EL (cell line): Measurements from ENCODE around the gene KCNJ18.
"Not testable (repeated sequence)": the region's sequence is repeated elsewhere in the genome, so short reads cannot be mapped to it uniquely, and the experiment has no call there.

Experiments
- DNase-seq: peaks from one replicate; pipeline ENCODE4 v3.0.0-alpha.2; 2016

The KCNJ18 gene

DNA sequence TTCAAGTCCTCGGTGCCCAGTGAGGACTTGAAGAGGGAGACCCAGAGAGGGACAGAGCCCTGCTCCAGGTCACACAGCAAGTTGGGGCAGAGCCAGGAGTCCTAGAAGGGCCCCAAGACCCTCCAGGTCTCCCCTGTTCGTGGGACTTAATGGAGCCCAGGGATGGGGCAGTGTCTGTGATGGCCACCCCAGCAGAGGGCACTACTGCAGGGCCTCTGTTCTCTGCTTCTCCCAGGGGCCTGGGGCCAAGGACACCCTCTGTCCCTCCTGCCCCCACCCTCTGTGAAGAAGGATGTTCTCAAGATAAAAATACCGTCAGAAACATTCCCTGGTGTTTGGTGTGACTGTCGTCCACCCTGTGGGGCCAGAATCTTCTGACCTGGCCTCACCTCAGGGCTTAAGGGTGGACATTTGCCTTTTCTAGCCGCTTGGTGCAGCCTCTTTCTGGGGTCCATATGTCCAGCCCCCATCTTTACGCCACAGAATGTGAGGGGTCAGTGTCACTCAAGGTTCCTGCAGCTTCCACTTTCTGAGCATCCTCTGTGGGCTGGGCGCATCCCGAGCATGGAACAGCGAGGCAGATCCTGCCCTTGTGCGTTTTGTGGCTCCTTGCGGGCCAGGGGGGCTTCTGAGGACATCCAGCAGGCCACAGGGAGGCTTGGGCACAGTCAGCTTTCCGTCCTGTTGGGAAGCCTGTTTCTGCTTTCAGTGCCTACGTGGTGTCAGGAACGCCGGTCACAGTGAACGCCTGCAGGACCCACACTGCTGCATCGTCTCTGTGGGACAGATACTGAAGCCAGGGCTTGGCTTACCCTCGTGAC is at the start of gene KCNJ18:
Gene KCNJ18, plus strand, starts transcription at position 641 of the 821 bp plus-strand sequence. CDS start 10,264 bp downstream, outside the sequence.
- not testable (repeated sequence) for DNase-seq

DNA sequence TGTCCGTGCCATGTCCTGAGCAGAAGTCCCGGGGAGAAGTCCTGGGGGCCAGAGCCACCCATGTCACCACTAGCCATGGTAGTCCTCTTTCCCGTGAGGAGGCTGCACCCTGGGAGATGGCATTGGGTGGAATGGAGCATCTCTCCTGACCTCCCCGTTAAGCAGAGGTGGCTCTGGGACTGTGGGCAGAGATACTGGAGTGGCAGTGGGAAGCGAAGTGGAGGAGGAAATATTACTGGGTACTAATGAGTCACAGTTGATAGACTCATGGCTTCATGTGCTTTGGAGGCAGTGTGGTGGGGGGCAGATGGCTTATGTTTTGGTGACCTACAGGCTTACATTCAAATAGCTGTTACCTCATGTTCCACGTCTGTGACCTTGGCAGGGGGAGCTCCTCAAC is 44.2 kb upstream of the KCNJ18 start:
- DNase-seq: not testable (repeated sequence)

DNA sequence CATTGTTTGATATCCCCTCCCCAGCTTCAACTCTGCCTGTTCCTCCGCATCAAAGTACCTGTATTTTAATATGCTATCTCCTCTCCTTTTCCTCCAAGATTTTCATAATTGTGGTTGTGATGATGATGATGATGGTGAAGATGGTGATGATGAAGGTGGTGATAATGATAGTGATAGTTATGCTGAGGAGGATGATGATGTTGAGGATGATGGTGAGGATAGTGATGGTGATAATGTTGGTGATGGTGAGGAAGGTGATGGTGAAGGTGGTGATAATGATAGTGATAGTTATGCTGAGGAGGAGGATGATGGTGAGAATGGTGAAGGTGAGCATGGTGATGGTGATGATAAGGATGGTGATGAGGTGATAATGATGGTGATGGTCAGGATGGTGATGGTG is 42.3 kb upstream of the KCNJ18 start:
- not testable (repeated sequence) for DNase-seq

DNA sequence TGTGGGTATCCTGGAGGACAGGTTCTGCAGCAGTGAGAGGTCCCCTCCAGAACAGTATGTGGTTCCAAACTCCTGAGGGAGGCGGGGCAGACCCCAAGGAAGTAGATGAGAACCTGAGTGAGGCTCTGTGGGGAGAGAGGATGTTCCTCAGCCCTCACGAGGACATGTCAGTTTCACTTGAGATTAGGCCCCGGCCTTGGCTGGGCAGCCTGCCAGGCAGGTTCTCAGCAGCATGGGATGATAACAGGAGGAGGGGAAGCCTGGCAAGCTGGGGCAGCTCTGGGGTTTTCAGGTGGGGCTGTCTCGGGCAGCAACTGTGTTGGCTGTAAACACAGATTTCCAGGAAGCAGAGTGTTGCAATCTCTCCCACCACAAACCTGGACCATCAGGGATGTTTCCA is 40.3 kb upstream of the KCNJ18 start:
- DNase-seq: not testable (repeated sequence)

DNA sequence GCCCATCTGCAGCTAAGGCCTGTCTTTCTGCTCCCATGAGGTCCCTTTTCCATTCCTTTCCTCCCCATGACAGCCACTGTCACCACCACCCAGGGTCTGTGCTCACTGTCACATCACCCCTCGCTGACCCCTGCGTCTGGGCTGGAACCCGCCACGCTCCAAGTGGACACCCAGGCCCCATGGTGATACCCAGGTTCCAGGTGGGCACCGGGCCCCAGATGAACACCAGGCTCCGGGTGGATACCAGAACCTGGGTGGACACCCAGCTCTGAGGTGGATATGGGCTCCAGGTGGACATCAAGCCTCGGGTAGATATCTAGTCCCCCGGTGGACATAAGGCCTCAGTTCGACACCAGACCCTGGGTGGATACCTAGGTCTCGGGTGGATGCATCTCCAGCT is 39.1 kb upstream of the KCNJ18 start:
- not testable (repeated sequence) for DNase-seq

DNA sequence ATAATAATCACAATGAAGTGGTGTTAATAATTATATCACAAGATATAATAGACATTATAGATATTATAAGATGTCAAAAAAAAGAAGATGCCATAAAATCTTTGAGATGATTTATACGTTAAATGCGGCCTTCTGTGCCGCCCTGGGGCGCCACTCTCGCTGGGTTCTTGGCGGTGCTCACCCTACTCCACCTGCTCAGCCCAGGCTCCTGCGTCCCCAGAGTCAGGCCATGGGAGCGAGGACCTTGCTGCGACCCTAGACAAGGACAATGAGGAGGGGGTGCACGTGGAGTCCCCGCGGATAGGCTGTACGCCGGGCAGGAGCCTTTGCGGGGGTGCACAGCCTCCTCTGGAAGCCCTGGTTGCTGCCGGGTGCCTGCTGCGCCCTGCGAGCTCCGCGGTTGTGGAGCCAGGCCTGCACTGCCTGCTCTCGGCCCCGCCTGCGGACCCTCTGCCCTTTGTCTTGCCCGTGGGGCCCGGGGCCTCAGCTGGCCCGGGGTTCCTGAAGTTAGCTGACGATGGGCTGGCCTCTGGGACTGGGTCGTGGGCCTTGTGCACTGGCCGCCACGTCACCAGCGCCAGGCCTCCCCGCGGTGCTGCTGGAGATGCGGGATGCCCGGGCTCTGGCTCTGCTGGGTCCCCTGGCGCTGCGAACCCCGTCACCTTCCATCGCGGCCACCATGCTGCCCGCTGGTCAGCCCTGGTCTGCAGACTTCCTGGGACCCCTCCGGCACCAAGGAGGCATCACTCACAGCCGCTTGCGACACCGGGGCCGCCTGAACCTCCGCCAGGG is 35.6 kb upstream of the KCNJ18 start:
- not testable (repeated sequence) for DNase-seq

DNA sequence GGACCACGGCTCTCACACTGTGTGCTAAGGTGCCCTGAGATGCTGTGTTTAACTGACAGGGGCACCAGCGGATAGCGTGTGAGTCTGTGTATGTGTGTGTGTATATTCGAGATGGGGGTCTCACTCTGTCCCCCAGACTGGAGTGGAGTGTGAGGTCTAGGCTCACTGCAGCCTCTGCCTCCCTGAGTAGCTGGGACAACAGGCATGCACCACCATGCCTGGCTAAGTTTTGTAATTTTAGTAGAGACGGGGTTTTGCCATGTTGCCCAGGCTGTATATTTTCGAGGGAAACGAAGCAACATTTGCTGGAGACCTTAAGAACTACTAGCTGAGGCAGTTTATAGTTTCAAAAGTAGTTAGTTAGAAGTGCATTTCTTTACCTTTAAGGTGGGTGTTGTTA is 32.7 kb upstream of the KCNJ18 start:
- DNase-seq: not testable (repeated sequence)

DNA sequence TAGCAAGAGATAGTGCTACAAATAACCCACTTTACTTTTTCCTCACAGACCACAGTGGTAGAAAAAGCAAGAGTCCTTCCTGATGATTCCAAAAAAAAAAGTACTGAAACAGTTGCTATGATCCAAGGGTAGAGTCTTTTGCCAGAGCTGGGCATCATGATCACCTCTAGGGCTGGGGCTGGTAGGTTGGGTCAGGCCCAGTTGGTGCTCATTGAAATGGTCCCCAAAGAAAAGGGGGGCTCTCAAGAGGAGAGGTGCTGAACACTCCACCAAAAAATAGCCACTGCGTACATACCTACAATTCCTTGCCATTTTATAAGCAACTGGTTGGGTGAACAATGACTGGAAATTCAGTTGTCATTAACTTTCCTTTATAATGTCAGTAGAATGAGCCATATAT is 30.9 kb upstream of the KCNJ18 start:
- DNase-seq: not testable (repeated sequence)

DNA sequence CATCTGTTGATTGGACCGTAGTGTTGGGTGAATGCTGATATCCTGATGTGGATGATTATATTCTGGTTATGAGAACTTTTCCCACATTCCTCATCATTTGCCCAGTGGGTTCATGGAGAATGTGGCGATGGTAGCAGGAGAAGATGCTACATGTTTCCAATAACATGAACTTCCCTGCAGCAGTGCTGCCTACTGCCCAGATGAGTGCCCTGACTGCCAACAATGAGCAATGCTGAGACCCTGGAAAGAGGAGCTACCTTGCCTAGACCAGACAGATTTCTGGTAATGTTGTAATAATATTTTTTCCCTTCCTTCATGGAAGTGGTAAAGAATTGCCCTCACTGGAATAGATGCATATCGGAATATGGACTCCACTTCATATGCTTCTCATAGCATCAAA is 29.2 kb upstream of the KCNJ18 start:
- DNase-seq: not testable (repeated sequence)

DNA sequence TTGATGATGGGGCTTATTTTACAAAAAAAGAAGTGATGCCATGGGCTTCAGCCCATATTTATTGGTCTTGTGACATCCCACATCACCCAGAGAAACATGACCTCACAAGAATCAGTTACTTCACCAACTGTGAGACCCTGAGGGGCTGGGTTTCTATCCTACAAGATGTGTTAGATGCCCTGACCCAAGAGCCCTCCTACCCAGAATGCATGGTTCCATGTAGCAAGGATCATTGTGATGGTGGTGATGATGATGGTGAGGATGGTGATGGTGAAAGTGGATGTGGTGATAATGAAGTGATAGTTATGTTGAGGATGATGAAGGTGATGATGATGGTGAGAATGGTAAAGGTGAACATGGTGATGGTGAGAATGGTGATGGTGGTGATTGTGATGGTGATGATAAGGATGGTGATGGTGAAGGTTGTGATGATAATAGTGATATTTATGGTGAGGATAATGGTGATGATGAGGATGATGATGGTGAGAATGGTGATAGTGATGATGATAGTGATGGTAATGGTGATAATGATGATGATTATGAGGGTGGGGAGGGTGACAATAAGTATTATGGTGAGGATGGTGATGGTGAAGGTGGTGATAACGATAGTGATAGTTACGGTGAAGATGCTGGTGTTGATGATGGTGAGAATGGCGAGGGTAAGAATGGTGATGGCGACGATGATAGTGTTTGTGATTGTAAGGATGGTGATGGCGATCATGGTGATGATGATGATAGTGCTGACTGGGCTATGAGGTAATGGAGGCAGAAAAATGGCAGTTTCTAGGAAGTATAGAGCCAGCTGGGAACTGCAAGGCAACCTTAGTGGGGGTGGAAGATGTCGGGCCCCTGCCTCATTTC is 28.5 kb upstream of the KCNJ18 start:
- DNase-seq: not testable (repeated sequence)

DNA sequence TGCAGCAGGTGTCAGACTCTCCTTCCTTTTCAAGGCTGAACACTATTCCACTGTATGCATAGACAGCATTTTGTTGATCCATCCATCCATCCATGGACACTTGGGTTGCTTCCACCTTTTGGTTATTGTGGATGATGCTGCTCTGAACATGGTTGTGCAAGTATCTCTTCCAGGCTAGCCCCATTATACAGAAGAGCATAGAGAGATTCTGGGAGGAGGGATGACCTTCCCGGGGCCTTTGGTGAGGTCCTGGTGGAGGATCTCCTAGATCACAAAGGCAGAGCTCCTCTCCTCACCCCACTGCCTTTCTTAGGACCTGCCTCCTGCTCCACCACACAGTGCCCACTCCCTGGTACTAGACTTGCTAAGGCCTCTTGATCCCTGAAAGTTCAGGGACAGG is 27.2 kb upstream of the KCNJ18 start:
- not testable (repeated sequence) for DNase-seq

DNA sequence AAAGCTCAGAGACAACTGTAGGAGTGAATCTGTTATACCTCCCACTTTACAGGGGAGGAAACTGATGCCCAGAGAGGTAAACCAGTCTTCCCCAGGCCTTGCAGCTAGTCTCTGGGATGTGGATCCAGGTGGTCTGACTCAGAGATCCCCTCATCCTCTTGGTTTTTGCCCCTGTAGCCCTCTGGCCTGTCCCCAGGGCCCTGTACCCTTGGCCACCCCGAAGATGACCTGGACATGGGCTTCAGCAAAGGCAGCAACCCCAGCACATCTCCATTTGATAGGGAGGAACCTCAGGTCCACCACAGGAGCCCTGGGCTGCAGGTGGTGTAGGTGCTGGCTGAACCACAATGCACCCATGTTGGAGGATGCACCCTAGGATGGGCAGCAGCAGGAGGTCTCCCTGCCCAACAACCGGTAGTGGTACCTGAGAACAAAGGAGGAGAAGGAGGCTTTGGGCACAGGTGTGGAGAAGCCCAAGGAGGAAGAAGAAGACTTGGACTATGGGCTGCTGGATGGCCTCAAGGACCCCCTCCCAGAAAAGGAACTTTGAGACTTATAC is 26.3 kb upstream of the KCNJ18 start:
- not testable (repeated sequence) for DNase-seq

DNA sequence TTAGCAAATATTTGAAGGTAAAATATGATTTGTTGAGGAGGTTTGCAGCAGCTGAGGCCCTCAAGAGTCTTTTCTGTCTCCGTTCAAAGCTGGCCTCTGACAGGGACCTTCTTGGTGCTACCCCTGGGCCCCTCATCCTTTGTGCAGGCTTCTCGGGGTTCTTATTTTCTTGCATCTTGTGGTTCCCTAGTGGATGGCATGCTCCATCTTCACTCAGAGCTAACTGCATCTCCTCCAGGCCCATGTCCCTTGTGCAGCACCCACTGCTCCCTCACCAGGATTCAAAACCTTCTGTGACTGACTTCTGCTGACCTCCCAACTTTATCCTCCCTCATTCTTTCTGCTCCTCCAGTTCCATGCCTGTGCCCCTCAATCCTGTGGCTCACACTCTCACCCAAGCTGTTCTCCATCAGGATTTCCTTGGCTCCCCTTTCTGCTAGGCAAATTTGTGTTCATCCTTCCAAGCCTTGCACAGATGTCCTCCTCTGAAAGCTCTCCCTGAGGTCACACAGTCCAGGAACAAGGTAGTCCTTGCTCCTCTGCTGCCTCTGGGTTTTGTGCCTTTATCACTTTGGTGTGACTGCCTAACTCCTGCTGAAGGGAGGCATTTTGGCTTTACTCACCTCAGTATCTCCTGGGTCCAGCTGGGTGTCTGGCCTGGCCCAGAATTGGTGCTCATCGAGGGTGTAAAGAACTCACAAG is 25.5 kb upstream of the KCNJ18 start:
- DNase-seq: not testable (repeated sequence)

DNA sequence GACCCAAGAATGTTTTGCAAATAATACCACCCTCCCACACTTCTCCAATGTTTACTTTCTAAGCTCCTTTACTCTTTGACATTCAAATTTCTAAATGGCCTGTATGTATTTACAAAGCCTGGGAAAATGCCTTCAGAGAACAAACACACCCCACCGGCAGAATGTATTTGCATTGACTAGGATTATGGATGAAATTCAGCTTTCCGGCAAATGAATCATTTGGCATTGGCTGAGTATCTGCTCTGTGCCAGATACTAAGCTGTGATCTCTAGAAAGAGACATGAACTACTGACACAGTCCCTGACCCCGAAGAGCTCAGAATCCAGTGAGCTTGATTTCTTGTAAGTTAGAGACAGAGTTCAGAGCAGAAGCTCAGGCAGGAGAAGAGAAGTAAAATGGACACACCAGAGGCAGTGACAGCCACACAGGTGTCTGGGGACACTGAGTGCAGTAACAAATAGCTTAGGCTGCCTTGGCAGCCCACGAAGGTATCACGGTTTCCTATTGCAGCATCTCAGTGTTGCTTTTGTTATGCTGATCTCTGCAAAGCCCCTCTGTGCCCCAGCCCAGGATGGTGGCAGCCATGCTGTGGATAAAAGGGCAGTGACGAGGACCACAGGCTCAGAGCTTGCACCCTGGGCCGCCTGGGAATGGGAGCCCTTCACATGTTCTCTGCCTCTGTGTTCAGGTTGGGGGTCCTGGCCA is 24.8 kb upstream of the KCNJ18 start:
- not testable (repeated sequence) for DNase-seq

DNA sequence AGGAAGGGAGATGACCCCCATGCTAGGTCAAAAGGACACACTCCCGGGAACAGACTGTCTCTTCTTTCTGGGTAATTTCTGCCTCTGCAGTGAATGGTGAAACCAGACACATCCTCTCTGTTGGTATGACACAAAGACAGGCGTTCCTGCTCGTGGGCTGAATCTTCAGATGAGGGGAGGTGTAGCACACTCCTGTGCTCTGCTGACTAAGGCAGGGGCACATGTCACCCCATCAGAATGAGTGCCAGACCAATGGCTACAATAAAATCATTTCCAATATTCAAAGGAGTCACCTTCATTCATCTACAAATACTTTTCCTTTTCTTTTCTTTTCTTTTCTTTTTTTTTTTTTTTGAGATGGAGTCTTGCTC is 24.2 kb upstream of the KCNJ18 start:
- DNase-seq: not testable (repeated sequence)

DNA sequence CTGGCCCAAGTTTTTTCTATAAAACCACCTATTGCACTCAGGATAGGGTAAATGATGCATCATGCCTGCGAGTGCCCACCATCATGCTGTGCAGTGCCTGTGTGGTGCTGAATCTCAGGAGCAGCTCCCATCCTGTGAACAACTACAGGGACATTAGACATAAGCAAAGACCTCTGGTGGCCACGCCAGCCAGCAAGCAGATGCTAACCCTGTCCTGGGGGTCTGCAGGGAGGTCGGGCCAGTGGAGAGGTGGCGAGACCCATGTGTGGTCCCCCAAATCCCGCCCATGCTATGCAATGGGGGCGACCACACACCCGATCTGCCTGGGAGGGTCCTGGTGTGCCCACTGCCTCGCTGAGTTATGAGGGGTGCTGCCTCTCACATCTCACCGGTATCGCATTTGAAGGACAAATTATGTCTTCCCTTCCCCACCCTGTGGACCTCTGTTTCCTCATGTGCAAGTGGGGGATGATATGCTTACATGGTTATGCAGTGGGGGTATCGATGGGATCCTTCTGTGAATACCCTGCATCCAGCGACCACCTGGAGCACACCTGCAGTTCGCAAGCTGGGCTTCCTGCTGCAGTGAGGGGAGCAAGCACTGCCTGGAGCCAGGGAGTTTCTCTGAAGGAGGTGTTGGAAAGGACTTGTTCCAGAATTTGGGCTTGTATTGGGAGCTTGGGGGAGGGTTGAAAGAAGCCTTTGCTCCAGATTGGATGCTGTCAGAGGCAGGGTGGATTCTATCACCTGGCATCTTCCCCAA is 23.4 kb upstream of the KCNJ18 start:
- DNase-seq: not testable (repeated sequence)

DNA sequence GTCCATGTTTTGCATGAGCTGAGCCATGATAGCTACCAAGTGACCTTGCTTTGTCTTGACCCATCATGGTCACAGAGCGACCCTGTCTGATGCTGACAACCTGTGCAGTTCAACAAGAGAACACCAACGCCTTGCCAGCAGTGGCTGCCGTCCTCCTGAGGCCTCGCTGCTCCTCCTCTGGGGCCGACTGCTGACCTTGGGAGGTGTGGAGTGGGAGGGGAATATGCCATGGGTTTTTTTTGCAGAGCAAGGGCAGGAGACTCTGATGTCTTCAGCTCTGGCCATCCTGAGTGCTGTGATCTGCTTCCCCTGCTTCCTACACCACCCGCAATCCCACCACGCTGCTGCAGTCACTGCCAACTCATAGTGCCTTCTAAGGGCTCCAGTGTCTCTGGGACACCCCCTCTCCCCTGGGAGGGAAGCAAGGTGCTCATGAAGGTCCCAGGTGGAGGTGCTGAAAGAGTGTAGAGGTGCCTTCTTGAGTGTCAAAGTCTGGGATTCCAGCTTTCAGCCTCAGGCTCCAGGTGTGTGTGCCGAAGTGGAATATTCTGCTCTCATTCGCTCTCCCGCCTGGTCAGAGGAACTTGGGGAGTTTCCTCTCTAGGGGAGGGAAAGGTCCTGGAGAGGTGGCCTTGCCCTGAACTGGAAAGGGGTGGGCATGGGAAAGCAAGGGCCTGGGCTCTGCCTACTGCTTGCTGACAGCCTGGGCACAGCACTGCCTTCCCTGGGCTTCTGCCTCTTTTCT is 22.5 kb upstream of the KCNJ18 start:
- DNase-seq: not testable (repeated sequence)

DNA sequence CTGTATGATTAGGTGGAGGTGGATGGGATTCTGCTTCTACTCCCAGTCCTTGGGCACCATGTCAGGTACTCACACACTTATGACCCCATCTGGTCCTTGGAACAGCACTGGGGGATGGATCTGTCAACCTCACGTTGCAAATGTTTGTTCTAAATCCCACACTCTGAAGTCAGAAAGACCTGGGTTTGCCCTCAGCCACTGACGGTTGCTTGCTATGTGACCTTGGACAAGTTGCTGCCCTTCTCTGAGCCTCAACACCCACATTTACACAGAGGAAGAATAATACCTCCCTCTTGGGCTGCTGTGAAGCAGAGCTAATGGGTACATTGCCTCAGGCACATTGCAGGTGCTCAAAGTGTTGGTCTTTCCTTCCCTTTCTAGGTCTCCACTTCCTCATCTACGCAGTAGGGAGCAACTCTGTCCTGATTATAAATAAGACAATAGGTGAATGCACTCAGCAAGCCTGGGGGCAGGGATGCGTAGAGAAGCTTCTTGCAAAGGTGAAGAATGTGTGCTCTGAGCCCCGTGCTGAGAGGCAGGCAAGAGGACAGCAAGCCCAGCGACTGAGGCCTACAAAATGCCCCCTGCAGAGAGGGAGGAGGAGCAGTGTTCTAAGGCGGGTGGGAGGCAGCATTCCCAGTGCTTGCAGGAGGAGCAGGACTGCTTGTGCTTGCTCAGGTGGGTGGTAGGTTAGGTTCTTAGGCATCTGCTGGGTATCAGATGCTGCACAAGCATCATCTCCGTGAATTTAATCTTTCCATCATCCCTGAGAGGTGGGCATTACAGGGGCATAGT is 21.8 kb upstream of the KCNJ18 start:
- DNase-seq: not testable (repeated sequence)

DNA sequence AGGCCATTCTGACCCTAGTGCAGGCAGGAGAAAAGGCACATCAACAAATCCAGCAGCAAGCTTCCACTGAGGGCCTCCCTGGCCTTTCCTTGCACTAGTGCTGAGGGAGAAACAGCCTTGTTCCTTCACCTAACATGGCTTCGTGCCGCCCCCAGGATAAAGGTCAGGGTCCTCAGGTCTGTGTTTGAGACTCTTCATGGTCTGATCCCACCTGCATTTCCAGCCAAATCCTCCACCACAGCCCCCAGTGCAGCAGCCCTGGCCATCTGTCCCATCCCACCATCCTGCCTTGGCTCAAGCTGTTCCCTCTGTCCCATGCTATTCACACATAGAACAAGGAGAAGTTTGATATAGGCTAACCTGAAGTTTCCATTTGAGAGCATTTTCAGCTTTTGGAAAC is 20.9 kb upstream of the KCNJ18 start:
- not testable (repeated sequence) for DNase-seq
